ENCODE measurements around the gene VRK3.

VRK3 gene

GRCh38 chr19:50026550-50026906, 1.4 kb upstream of the VRK3 start:
- no peak for DNase-seq

GRCh38 chr19:50025794-50026549, 800 bp upstream of the VRK3 start, which contains the start of gene ZNF473:
Gene ZNF473 (plus strand): TSS chr19:50026005. CDS start chr19:50031083, 5,078 bp downstream.
- DNase-seq = peak; percentile 99

GRCh38 chr19:50024719-50025021, 502 bp downstream of the VRK3 start:
- DNase-seq = no peak

- DNase-seq = no peak
Observed at GRCh38 chr19:50022823-50023222, 2.3 kb downstream of the VRK3 start.

GRCh38 chr19:50020481-50020880, 4.7 kb downstream of the VRK3 start:
- DNase-seq = no peak

GRCh38 chr19:50016225-50016807, 8.9 kb downstream of the VRK3 start:
- DNase-seq = no peak

DNA sequence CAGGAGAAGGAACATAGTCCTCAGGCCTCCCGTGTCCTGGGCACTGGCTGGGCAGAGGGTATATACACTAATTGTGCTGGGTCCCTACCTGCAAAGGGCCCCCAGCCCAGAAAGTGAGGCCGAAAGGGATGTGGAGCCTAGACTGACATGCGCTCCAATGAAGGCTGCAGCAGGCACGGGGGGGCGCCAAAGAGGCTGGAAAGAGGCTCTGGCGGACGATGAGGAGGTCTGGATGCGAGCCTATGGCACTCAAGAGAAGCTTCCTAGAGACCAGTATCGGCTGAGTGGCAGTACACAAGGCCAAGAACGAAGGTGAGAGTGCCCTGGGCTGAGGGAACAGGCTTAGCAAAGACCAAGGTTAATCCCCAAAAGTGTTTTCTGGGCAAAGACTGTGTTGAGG, 16.6 kb downstream of the VRK3 start:
- no peak for DNase-seq

- DNase-seq = no peak
Observed at GRCh38 chr19:50007947-50008346, 17.2 kb downstream of the VRK3 start.

- DNase-seq = no peak
Observed at GRCh38 chr19:50007170-50007569, 18.0 kb downstream of the VRK3 start.

- DNase-seq = no peak
Observed at GRCh38 chr19:50005428-50005827, 19.7 kb downstream of the VRK3 start.

DNA sequence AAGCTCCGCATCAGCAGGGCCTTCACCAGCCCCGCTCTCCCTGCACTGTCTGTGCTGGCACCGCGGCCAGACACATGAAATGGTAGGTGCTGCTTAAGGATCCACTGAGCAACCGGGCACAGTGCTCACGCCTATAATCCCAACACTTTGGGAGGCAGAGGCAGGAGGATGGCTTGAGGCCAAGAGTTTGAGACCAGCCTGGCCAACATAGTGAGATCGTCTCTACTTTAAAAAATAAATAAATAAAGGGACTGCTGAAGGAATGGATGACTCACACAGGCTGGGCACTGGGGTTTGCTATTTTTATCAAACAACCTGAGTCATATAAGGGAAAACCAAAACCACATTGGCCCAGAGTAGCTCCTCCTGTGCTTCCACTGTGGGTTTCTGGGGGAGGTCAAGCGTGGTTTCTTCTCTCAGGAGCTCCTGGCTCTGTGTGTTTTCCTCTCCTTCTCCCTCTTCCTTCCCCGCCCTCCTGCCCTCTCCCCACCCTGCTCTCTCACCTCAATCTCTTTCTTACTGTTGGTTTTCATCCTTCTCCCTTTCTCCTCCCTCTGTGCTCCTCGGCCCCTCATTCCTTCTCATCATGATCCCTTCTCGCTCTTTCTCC, 21.3 kb downstream of the VRK3 start:
- no peak for DNase-seq

DNA sequence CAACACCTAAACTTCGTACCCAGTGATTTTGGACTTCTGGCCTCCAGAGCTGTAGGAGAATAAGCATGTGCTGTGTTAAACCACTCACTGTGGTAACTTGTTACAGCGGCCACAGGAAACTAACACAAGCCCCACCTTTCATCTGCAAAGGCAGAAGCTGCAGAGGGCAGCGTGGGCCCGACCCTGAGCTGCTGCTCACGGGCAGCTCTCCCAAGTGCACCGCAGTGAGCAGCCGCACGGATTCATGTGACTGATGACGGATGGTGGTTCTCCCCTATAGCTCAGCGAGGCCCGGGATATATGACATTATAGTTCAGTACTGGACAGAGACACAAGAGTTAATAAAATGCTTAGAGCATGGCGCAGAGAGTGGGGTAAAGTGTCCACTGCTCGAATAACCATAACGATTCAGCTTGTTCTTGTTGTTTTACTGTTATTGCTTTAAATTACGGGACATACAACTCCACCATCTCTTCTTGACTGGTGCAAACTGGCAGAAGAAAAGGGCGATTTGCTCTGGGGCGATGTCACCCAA, 21.9 kb downstream of the VRK3 start:
- no peak for DNase-seq

GRCh38 chr19:50002386-50002960, 22.7 kb downstream of the VRK3 start:
- no peak for DNase-seq

DNA sequence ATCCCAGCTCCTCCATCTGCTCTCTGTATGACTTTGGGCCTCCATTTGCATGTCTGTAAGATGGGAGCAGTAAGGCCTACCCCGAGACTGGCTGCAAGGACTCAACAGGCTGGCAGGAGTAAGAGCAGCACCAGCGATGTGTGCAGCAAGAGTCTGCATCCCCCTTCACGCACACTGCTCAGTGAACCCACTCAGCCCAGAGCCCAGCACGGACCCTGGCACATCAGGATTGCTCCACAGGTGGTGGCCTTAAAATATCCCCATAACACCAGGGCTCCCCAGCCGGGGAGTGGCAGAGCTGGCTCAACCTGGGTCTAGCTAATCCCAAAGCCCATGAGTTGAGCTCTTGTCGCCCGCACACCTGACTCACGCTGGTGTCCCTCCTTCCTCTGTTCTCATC, 23.4 kb downstream of the VRK3 start:
- no peak for DNase-seq

DNA sequence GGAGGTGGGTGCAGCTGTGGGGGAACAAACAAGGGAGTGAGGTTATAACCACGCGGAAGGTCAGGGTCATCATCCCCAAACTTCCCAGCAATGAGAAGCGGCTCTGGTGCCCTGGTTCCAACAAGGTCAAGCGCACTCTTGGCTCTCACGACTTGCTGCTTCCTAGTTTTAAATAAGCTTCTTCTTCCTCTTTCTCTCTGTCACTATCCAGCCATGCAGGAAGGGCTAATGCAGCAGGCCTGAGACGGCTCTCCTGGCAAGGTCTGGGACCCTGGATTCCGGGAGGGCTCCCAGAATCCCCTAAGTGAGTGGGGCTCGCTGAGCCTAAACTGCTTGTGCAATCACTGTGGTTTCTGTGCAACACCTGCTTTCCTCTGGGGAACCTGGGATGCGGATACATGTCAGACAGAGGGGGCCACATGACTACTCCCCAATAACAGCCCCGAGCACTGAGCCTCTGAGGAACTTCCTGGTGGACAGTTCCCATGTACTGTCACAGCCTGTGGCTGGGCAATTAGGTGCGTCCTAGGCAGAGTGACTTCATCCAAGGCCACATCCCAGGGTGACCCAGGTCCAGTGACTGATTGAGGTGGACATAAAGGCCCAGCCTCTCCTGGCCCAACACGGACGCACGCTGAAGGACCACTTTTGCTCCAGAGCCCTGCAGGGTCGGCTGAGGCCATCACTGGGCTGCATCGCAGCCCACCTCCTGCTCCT, 24.2 kb downstream of the VRK3 start:
- DNase-seq = no peak

- no peak for DNase-seq
Observed at GRCh38 chr19:50000038-50000840, 24.9 kb downstream of the VRK3 start.

GRCh38 chr19:49999371-50000010, 25.7 kb downstream of the VRK3 start:
- DNase-seq = no peak

GRCh38 chr19:49997709-49998108, 27.5 kb downstream of the VRK3 start:
- peak; percentile 19 for DNase-seq

- DNase-seq = no peak
Observed at GRCh38 chr19:49988433-49988832, 36.7 kb downstream of the VRK3 start.

- DNase-seq = no peak
Observed at GRCh38 chr19:49988007-49988406, 37.2 kb downstream of the VRK3 start.

DNA sequence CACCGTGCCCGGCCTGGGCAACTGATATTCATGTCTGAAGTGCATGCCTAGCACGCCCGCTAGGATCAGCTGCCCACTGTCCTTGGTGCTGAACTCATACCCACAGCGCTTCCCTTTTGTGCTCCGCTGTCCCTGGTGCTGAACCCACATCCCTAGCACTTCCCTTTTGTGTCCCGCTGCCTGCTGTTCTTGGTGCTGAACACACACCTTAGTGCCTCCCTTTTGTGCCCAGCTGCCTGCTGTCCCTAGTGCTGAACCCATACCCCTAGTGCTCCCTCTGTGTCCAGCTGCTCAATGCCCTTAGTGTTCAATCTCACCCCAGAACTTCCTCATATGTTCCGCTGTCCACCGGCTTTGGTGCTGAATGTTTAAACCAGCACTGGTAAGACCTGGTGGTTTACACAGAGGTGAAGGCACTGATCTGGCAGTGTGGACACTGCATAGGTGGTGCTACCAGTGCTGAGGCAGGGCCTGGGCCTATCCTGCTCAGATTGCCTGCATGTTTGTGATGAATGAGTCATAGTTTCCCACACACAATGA, 37.9 kb downstream of the VRK3 start:
- no peak for DNase-seq

DNA sequence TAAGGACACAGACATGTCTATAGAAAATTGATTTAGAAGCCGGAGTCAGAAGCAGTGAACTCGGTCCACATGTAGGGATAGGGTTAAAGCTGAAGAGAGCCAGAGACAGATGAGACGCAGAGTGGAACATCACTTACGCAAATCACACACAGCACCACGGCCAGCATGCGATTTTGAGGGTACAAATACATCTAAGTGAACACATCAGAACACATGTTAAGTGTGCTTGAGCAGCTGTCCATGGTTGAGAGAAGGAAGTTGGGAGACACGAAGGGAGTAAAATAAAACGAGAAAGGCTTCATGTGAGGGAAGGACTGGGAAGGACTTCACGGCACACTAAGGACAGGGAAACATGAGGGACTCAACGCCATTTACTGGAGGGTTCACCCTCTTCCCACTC, 38.8 kb downstream of the VRK3 start:
- no peak for DNase-seq
